HUDEP-2 (cell line): ENCODE data around the gene CCDC91.
"Not testable (repeated sequence)": the region's sequence is repeated elsewhere in the genome, so short reads cannot be mapped to it uniquely, and the experiment has no call there.

Experiments used
- DNase-seq, 76 experiments: peaks; one replicate each; lab custom pipeline; 2025; ENCODE audit not compliant: unreplicated experiment in 76 of 76; lab: John Stamatoyannopoulos, UW

The CCDC91 gene

DNA sequence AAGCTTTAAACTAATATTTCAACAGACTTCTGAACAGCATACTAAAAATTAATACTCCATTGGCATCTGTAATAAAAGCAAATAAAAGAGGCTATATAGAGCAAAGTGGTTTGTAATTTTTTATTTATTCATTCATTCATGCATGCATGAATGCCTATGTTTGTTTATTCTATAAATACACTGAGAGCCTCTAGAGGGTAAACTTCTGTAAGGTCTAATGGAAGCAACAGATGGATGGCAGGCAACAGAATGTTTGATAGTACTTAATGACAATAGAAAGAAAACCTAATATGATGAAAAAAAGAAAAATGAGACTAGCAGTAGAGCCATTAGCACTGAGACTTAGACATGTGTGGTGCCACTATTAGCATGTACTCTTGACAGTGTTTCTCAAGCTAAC is 253.1 kb downstream of the CCDC91 start:
- no peak for DNase-seq

DNA sequence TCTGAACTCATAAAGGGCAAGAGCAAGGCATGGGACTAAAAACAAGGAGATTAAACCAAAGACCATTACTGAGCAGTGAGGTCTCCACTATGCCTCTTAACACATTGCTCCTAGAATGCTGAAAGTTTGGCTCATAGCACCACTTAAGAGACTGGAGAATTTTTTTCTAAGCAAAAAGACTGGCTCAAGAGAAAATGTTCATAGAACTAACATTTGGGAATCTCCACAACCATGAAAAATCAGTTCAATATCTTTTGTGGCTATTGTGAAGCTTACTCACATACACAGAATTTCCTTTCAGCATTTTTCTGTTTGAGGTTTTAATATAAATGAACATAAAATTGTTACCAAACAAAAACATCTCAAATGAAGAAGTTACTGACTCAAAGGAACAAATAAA is 255.8 kb downstream of the CCDC91 start:
- no peak for DNase-seq

DNA sequence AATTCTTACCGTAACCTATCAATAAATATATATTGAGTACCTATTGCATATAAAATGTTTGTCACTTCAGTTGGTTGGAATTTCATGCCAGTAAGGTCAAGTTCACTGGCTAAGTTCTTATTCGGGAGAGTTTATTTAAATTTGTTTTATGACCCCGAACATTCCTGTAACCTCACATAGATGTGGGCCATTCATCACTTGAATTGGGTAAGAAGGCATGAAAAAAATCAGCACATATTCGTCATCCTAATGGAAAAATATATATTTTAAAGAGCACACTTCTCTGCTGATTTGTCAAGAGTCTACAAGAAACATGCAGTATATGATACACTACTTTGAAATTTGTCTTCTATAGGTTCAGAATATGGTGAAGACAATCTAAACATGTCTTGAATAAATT is 263.4 kb downstream of the CCDC91 start:
- DNase-seq: no peak

DNA sequence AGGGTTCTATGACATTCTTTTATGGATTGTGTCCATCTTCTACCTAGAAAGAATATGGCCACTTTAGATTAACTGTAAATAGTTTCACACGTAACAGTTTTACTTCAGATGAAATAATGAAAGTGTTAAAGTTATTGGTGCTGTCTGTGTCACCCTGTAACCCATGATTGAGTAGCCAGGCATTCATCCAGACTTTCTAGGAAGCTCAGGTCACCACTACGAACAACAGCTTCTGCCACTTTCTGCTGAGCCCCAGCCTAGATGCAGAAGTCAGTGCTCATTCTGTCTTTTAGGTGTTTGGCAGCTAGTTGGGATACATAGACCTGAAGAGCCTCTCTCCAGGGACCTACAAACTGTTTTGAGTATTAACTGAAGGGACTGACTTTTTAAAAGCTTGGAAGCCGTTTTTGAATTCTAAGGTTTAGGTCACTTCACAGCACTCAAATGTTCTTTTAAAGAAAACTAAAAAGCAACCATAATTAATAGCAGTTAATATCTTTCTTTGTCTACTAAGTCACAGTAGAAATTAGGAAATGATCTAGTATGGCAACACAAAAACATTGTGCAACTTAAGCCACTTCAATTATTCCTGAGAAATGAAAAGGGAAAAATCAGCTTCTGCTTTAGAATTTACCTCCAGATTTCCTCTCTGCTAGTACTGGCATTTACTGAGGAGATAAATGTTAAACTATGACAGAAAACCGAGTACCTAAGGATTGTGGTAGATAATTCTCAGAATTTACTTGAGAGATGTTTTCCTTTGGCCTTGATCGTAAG is 266.9 kb downstream of the CCDC91 start:
- DNase-seq: no peak

DNA sequence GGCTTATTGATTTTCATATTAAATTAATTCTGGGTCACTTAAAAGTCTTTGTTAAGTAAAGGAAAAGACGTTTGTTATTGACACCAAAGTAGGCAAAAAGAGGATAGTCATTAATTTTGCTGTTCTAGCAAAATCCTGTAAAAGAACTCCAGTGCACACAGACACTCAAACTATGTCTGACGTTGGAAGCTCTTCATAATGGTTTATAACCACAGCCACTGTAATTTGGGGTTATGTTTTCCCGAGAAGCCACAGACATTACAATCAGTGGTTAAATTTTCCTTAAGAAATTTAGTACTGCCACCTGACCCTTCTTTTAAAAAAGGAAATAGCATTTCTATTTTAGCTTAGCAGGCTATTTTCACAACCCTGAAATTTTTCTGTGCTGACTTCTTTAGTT is 267.5 kb downstream of the CCDC91 start:
- DNase-seq: no peak

DNA sequence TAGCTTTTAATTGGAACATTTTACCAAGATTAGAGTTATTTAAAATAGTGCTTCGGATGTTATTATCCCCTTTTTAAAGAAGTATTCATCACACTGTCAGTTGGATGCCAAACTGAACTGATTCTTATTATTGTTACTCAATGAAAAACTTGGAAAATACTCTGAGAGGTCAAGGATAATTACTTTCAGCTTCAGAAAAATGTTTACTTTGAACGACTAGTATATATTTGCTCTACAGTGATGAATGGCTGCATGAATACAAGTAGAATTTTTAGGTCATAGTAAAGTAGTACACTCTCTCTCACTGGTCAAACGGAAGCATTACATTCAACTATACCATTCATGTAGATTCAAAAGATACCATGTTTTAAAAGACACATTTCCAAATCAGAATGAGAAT is 269.2 kb downstream of the CCDC91 start:
- no peak for DNase-seq

DNA sequence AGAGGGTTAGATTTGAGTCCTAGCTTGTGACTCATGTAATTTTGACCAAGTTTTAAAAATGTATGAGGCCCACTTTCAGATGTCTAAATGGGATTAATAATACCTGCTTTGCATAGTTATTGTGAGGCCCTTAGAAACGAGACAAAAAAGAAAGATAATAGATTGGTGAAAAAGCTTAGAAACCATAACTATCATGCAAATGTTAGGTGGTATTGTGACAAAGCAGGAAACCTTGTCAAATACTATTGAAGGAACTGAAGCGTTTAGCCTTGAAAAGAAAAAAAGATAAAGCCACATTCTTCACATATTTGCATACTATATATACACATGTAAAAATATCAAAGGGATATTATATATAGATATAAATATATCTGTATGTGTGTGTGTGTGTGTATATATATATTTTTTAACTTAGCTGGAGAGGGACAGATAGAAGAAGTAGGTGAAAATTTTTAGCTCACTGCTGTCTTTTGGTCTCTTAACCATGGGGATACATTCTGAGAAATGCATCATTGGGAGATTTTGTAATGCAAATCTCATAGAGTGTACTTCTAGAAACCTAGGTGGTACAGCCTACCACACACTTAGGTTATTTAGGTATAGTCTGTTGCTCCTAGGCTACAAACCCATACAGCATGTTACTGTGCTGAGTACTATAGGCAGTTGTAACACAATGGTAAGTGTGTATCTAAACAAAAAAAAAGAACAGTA is 270.3 kb downstream of the CCDC91 start:
- DNase-seq: no peak

DNA sequence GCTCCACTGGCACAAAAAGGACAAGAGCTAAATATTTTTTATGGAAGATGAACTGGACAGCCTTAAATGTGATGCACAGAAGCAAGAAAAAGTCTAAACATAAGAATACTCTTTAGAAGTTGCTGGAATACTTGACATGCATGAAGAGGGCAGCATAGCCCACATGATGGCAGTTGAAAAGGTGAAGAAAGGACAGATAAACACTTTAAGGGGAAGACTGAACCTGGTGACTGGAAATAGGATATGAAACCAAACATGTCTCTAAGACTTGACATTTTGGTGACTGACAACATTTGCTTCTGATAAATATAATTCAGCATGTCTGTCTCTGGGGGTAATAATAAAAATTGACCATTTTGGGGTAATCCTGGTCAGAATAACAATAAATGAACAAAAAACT is 273.1 kb downstream of the CCDC91 start:
- DNase-seq: no peak

DNA sequence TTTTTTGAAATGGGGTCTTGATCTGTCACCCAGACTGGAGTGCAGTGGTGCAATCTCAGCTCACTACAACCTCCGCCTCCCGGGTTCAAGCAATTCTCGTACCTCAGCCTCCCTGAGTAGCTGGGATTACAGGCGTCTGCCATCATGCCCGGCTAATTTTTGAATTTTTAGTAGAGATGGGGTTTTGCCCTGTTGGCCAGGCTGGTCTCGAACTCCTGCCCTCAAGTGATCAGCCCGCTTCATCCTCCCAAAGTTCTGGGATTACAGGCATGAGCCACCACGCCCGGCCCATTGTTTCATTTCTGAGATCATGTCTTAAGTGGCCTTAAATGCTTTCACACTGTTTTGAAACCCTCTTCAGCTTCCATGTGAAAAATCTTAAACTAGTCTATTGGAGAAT is 281.5 kb downstream of the CCDC91 start:
- DNase-seq: not testable (repeated sequence)

DNA sequence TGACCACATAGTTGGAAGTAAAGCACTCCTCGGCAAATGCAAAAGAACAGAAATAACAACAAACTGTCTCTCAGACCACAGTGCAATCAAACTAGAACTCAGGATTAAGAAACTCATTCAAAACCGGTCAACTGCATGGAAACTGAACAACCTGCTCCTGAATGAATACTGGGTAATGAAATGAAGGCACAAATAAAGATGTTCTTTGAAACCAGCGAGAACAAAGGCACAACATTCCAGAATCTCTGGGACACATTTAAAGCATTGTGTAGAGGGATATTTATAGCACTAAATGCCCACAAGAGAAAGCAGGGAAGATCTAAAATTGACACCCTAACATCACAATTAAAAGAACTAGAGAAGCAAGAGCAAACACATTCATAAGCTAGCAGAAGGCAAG is 285.9 kb downstream of the CCDC91 start:
- DNase-seq: not testable (repeated sequence)

DNA sequence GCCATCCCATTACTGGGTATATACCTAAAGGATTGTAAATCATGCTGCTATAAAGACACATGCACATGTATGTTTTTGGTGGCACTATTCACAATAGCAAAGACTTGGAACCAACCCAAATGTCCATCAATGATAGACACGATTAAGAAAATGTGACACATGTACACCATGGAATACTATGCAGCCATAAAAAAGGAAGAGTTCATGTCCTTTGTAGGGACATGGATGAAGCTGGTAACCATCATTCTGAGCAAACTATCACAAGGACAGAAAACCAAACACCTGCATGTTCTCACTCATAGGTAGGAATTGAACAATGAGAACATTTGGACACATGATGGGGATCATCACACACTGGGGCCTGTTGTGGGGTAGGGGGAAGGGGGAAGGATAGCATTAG is 288.8 kb downstream of the CCDC91 start:
- DNase-seq: not testable (repeated sequence)

DNA sequence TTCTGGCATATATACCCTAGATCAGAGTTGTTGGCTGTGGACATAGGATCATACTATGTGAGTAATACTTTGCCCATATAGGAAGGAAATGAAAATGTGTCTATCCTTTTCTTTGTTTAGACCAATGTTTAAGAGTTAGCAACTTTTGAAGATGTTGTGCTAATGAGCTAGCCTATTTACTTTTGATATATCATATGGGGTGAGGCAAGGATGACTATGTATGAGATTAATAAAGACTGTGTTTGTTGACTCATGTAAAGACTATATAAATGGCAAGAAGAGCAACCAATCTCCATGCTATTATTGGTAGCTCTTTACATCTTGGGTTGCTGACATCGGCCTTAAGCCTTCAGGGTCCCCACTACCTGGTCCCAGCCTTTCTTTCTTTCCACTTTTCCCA is 289.4 kb downstream of the CCDC91 start:
- no peak for DNase-seq

DNA sequence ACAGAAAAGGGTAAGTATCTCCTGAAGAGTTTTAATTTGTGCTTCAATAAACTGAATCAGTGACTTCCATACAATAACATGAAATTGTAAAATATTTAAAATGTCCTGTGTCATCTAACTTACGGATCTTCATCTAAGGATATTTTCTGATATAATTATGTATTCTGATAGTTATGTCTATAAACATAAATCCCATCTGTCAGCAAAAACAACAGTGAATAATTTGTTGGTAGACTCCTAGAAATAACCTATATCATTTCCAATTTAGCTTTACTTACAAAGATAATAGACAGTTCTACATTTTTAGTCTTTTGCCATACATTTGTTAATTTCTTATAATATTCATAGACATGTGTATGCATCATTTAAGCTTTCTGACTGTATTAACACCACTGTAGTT is 293.9 kb downstream of the CCDC91 start:
- no peak for DNase-seq

DNA sequence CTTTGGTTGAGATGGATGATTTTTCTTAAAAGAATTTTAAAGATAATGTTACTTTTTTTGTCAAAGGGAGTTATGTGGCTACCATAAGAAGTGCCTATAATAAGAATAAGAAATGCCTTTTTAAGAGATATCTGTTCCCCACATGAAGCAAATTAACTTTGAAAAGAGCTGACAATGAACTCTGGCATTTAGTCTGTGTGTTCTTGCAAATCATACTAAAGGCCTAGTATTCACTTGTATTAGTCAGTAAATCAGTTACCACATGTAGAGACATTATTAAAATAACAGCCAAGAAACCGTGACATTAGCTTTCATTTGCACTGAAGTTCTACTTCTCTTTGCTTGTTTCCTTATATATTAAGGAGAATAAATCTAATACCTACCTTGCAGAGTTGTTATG is 296.3 kb downstream of the CCDC91 start:
- DNase-seq: no peak

DNA sequence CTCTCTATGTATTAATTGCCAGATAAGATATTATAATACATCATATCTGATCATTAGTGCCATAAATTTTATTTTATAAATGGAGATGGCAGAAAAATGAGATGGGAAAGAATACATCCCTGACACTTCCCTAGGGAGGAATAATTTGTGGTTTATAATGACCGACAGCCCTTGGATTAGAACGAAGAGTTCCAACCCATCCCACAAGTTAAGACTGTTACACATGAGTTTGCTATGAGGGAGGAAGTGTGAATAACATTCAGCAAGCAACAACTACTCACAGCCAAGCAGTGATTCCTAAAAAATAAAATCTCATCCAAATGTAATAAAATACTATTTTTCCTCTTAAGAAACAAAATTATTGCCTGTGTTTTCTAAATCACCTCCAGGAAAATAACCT is 299.0 kb downstream of the CCDC91 start:
- DNase-seq: no peak

DNA sequence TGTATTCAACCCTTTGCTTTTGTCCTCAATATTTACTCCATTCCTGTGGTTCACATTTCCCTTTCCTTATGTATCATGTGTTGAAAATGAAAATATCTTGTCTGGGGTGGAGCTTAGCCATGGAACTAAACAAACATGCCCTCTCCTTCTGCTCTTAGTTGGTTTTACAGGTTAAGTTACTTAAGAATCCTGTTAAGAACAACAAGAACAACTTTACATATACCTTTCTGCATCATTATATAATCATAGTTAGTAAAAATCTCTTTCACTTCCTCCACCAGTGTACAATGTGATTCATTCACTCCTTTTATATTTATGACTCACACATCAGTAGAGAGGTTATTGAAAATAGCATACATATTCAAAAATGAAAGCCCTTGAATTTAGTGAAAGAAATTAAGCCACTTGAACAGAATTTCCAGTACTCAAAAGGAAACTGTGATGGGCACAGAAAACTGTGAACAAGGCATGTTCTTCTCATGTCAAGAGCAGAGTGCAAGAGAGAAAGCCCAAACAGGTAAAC is 307.7 kb downstream of the CCDC91 start:
- no peak for DNase-seq

DNA sequence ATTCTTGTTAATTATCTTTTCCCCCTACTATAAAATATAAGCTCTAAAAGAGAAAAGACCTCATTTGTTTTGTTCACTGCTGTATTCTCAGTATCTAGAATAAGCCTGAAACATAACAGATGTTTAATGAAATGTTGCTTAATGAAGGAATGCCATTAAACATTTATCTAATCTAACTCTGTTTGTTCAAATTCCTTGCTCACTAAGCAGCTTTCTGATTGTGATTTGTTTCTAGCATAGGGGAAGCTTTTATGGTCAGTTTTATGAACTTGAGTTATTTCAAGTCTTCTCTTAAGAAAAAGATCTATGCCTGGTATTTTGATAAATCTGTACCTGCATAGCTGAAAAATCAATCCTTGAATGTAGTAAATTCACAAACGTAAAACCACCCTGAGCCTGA is 308.6 kb downstream of the CCDC91 start:
- DNase-seq: no peak

DNA sequence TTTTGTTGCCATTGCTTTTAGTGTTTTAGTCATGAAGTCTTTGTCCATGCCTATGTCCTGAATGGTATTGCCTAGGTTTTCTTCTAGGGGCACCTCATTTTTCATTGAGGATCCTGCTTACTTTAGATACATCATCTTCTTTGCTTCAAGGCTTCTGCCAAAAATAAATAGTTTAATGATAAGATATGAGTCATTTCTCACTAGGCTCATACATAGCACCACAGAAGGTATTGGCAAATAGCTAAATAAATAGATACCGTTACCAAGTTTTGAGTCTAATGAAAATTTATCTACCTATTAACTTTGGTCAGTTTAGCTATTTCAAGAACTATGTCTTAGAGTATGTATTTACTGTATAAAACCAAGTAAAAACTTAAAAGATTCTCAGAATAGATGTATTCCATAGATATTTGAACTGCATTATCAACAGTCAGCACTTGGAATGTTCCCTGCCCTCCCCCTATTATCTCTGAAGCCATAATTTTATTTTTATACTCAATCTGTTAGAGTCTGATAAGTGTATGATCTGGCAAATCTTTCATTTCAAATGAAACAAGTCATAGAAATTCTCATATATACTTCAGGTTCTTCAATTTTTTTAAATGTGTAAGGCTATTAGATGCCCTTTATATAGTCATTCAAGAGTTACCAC is 310.2 kb downstream of the CCDC91 start:
- peak in 21 of 76 experiments; percentile 1 to 77 (median 14) for DNase-seq

DNA sequence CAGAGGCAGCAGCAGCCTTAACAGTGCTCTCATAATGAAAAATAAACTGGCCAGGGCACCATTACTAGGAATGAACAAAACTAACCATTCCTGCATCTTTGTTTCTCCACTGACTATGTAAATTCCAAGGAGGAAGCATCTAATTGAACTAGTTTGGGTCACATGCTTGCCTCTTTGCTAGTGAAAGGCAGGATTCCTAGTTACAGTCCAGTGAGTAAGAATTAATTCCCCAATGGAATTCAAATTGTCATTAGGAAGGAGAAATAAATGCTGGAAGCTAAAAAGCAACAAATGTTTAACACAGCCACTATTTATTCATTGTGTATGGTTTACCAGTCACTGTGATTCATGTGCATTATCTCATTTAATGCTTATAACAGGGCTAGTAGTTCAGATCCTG is 316.0 kb downstream of the CCDC91 start:
- DNase-seq: no peak

DNA sequence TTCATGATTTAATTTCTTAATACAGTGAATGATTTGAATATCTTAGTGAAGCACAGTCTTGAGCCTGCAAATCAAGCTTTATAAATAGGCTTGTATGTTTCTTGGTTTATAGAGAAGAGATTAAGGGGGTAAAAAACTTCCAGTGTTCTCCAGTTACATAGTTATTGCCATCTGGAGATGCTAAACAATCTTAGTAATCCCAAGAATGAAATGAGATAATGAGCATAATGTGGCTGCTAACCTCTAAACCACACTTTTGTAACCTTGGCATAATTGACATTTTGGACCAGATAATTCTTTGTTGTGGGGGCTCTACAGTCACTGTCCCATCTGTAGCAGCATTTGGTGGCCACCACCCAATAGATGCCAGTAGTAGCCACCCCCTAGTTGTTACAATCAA is 316.8 kb downstream of the CCDC91 start:
- no peak for DNase-seq

DNA sequence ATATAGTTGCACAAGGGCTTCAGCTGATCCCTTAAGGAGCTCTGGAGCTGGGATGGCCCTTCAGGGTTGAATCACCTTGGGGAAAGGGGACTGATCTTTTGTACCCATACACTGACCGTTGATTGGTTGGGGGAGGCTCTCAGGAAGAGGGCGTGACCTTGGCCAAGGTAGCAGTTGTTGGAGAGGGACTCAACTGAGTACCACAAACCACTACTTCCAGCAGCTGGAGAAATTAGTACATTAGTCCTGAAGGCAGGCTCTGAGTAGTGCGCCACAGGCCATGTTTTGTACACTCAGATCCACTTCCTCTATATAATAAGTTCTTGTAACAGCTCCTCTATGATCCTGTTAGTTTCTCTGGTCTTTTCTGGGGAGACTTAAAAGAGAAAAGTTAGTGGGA is 317.6 kb downstream of the CCDC91 start:
- DNase-seq: no peak

DNA sequence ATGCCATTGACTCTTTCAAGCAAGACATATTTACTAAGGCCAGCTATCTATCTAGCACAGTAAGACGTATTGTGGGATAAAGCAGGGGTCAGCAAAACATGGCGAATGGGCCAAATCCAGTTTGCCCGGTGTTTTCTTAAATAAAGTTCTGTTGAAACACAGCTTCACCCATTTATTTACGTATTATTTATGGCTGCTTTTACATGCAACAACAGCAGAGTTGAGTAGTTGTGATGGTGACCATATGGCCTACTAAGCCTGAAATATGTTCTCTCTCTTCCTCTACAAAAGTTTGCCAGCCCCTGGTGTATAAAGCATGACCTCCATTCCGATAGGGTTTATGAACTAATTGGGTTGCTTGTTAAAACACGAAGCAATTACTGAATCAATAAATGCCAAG is 322.1 kb downstream of the CCDC91 start:
- DNase-seq: no peak
